HG03159 (cell line): ENCODE measurements around the gene TMEM178B.

Source experiments
- ATAC-seq: cut with Tn5 transposase; IDR thresholded peaks from one replicate; pipeline ENCODE4 v1.9.1; 2021; ENCODE audit warnings: mild to moderate bottlenecking, moderate library complexity; ENCODE audit not compliant: unreplicated experiment

TMEM178B gene

GRCh38 chr7:141217938-141218337, 144.1 kb downstream of the TMEM178B start:
- no peak for ATAC-seq

GRCh38 chr7:141218941-141219340, 145.1 kb downstream of the TMEM178B start:
- no peak for ATAC-seq

- no peak for ATAC-seq
These were observed 146.5 kb downstream of the TMEM178B start for GRCh38 chr7:141220263-141220880.

- no peak for ATAC-seq
These were observed 147.2 kb downstream of the TMEM178B start for GRCh38 chr7:141221007-141221612.

GRCh38 chr7:141225916-141226618, 152.2 kb downstream of the TMEM178B start:
- ATAC-seq, result no peak

- ATAC-seq, result no peak
These were observed 153.6 kb downstream of the TMEM178B start for GRCh38 chr7:141227454-141227853.

- no peak for ATAC-seq
These were observed 154.6 kb downstream of the TMEM178B start for GRCh38 chr7:141228482-141228881.

- ATAC-seq, result no peak
These were observed 157.3 kb downstream of the TMEM178B start for GRCh38 chr7:141231018-141231792.

- ATAC-seq, result no peak
These were observed 158.6 kb downstream of the TMEM178B start for GRCh38 chr7:141232286-141233051.

- no peak for ATAC-seq
These were observed 160.7 kb downstream of the TMEM178B start for GRCh38 chr7:141234335-141235105.

GRCh38 chr7:141235656-141236055, 161.8 kb downstream of the TMEM178B start:
- ATAC-seq, result no peak

- no peak for ATAC-seq
These were observed 164.9 kb downstream of the TMEM178B start for GRCh38 chr7:141238596-141239243.

- ATAC-seq, result no peak
These were observed 165.8 kb downstream of the TMEM178B start for GRCh38 chr7:141239661-141240060.

GRCh38 chr7:141242568-141242967, 168.7 kb downstream of the TMEM178B start:
- no peak for ATAC-seq

- no peak for ATAC-seq
These were observed 169.5 kb downstream of the TMEM178B start for GRCh38 chr7:141243368-141243767.

- no peak for ATAC-seq
These were observed 170.6 kb downstream of the TMEM178B start for GRCh38 chr7:141244435-141244834.

GRCh38 chr7:141246426-141246825, 172.6 kb downstream of the TMEM178B start:
- ATAC-seq, result no peak

GRCh38 chr7:141251180-141251579, 177.3 kb downstream of the TMEM178B start:
- no peak for ATAC-seq

- no peak for ATAC-seq
These were observed 178.1 kb downstream of the TMEM178B start for GRCh38 chr7:141251957-141252356.
